A549 (cell line): ENCODE data around the gene ATAD3A.
"Not testable (repeated sequence)": the region's sequence is repeated elsewhere in the genome, so short reads cannot be mapped to it uniquely, and the experiment has no call there.

ENCODE experiments used
- CBX2 ChIP-seq: fragments of 200-600 bp; sonication (generic); IDR thresholded peaks from 2 replicates; pipeline ENCODE4 v1.6.1; 2016; ENCODE audit warnings: low read depth, mild to moderate bottlenecking, borderline replicate concordance
- MAZ ChIP-seq: fragments of 150-350 bp; IDR thresholded peaks from 2 replicates; pipeline ENCODE4 v1.6.1; 2014; ENCODE audit warnings: antibody characterized with exemption, low read depth, low read length, borderline replicate concordance
- NPAS2 ChIP-seq: fragments of 250-450 bp; sonication (Bioruptor Pico); IDR thresholded peaks from 2 replicates; pipeline ENCODE4 v1.8.0; 2022; ENCODE audit warnings: mild to moderate bottlenecking, moderate library complexity, borderline replicate concordance
- POLR2A ChIP-seq: IDR thresholded peaks from 2 replicates; pipeline ENCODE4 v1.6.1; 2012; ENCODE audit warnings: mild to moderate bottlenecking, low read length
- TF ChIP-seq, protein P1 (sequence below): IDR thresholded peaks from 2 replicates; pipeline ENCODE4 v1.6.1; 2012
- TF ChIP-seq, protein P2 (sequence below): fragments of >200 bp; sonication (Bioruptor Twin); formaldehyde crosslinking; IDR thresholded peaks from 3 replicates; pipeline ENCODE4 v1.5.1; 2016
- TF ChIP-seq, protein P3 (sequence below): fragments of 200-600 bp; sonication (generic); IDR thresholded peaks from 2 replicates; pipeline ENCODE4 v1.6.1; 2016; ENCODE audit warnings: antibody characterized with exemption, mild to moderate bottlenecking, moderate library complexity

DNA sequence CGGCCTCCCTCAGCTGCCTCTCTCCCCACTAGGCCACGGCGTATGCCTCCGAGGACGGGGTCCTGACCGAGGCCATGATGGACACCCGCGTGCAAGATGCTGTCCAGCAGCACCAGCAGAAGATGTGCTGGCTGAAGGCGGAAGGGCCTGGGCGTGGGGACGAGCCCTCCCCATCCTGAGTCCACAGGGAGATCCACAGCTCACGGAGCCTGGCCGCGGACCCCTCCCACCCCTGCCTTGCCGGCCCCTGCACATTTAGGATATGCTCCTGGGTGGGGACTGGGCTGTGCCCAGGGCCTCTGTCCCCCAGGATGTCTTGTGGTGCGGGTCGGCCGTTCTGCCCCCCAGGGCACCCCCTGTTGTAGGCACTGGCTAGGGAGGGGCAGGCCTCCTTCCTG is 21.9 kb downstream of the ATAD3A start:
- not testable (repeated sequence) for TF ChIP-seq POLR2A, MAZ, CBX2, NPAS2
- TF ChIP-seq, protein P1, sequence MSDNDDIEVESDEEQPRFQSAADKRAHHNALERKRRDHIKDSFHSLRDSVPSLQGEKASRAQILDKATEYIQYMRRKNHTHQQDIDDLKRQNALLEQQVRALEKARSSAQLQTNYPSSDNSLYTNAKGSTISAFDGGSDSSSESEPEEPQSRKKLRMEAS, result not testable (repeated sequence)
- TF ChIP-seq, protein P2, sequence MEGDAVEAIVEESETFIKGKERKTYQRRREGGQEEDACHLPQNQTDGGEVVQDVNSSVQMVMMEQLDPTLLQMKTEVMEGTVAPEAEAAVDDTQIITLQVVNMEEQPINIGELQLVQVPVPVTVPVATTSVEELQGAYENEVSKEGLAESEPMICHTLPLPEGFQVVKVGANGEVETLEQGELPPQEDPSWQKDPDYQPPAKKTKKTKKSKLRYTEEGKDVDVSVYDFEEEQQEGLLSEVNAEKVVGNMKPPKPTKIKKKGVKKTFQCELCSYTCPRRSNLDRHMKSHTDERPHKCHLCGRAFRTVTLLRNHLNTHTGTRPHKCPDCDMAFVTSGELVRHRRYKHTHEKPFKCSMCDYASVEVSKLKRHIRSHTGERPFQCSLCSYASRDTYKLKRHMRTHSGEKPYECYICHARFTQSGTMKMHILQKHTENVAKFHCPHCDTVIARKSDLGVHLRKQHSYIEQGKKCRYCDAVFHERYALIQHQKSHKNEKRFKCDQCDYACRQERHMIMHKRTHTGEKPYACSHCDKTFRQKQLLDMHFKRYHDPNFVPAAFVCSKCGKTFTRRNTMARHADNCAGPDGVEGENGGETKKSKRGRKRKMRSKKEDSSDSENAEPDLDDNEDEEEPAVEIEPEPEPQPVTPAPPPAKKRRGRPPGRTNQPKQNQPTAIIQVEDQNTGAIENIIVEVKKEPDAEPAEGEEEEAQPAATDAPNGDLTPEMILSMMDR, result not testable (repeated sequence)
- TF ChIP-seq, protein P3, sequence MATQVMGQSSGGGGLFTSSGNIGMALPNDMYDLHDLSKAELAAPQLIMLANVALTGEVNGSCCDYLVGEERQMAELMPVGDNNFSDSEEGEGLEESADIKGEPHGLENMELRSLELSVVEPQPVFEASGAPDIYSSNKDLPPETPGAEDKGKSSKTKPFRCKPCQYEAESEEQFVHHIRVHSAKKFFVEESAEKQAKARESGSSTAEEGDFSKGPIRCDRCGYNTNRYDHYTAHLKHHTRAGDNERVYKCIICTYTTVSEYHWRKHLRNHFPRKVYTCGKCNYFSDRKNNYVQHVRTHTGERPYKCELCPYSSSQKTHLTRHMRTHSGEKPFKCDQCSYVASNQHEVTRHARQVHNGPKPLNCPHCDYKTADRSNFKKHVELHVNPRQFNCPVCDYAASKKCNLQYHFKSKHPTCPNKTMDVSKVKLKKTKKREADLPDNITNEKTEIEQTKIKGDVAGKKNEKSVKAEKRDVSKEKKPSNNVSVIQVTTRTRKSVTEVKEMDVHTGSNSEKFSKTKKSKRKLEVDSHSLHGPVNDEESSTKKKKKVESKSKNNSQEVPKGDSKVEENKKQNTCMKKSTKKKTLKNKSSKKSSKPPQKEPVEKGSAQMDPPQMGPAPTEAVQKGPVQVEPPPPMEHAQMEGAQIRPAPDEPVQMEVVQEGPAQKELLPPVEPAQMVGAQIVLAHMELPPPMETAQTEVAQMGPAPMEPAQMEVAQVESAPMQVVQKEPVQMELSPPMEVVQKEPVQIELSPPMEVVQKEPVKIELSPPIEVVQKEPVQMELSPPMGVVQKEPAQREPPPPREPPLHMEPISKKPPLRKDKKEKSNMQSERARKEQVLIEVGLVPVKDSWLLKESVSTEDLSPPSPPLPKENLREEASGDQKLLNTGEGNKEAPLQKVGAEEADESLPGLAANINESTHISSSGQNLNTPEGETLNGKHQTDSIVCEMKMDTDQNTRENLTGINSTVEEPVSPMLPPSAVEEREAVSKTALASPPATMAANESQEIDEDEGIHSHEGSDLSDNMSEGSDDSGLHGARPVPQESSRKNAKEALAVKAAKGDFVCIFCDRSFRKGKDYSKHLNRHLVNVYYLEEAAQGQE, result not testable (repeated sequence)
